Left lung (tissue), 10 donors: ENCODE results near the gene WWOX. TPM values are rescaled to one million over a fixed set of nuclear protein-coding genes. Genes with fewer than 3 reads are reported as not detected.

ENCODE experiments used
- ATAC-seq: fragments of 200-7000 bp; cut with Tn5 transposase; one replicate; pipeline ENCODE4 v1.9.1; 2020; ENCODE audit warnings: moderate library complexity
- DNase-seq, 4 donors: peaks; one replicate each; pipeline ENCODE4 v3.0.0-alpha.2; 2013 to 2020
- H3K27ac ChIP-seq, 2 donors: fragments of 200-600 bp; sonication (generic) in 1 of 2; one replicate each; pipeline versions ENCODE4 v1.5.0 to v1.8.0; 2020 to 2021
- H3K27me3 ChIP-seq, 2 donors: fragments of 200-600 bp; sonication (generic) in 1 of 2; one replicate each; pipeline versions ENCODE4 v1.5.0 to v1.8.0; 2020 to 2021
- H3K36me3 ChIP-seq, 2 donors: fragments of 200-600 bp; sonication (generic) in 1 of 2; one replicate each; pipeline versions ENCODE4 v1.5.0 to v1.8.0; 2020 to 2021
- H3K4me1 ChIP-seq, 2 donors: fragments of 200-600 bp; one replicate each; pipeline ENCODE4 v1.8.0; 2021
- H3K4me3 ChIP-seq, 2 donors: fragments of 200-600 bp; sonication (generic) in 1 of 2; one replicate each; pipeline versions ENCODE4 v1.5.0 to v1.8.0; 2020 to 2021; ENCODE audit warnings: mild to moderate bottlenecking in 1 of 2
- H3K9me3 ChIP-seq, 2 donors: fragments of 200-600 bp; sonication (generic) in 1 of 2; one replicate each; pipeline versions ENCODE4 v1.5.0 to v1.8.0; 2020 to 2021
- intact Hi-C, 2 donors: fragments of 100-400 bp; cut with DNase I; formaldehyde crosslinking; loops; one replicate each; pipeline versions ENCODE4 v1.11.2 to v1.14.2; 2022
- polyA plus RNA-seq, 6 donors: library from polyadenylated mRNA; unstranded; fragments of 120-200 nt; gene quantifications; one replicate each; pipeline ENCODE4 v1.2.1, GENCODE V29; 2013; ENCODE audit not compliant: insufficient read length in 6 of 6
- total RNA-seq, 2 donors: library from RNA; stranded (reverse); fragmentation: NEBNext Ultra II Directional; extraction: Animal tissue kit (Norgen Biotek cat#: 25700); gene quantifications; one replicate each; pipeline ENCODE4 v1.2.1, GENCODE V29; 2021
- TF ChIP-seq, protein P1 (sequence below), 2 donors: fragments of 200-600 bp; sonication (generic) in 1 of 2; IDR thresholded peaks; one replicate each; pipeline versions ENCODE4 v1.5.0 to v1.8.0; 2021; ENCODE audit warnings: antibody characterized with exemption in 2 of 2
- donor health status: DM: no; HTN: yes; CAD: no.
- donor health status: DM: no; HTN: no; CAD: no.

Gene WWOX
- total and polyA plus RNA-seq, 8 donors = 17.2 to 40.3 (median 30.8) TPM

- TF ChIP-seq, protein P1, sequence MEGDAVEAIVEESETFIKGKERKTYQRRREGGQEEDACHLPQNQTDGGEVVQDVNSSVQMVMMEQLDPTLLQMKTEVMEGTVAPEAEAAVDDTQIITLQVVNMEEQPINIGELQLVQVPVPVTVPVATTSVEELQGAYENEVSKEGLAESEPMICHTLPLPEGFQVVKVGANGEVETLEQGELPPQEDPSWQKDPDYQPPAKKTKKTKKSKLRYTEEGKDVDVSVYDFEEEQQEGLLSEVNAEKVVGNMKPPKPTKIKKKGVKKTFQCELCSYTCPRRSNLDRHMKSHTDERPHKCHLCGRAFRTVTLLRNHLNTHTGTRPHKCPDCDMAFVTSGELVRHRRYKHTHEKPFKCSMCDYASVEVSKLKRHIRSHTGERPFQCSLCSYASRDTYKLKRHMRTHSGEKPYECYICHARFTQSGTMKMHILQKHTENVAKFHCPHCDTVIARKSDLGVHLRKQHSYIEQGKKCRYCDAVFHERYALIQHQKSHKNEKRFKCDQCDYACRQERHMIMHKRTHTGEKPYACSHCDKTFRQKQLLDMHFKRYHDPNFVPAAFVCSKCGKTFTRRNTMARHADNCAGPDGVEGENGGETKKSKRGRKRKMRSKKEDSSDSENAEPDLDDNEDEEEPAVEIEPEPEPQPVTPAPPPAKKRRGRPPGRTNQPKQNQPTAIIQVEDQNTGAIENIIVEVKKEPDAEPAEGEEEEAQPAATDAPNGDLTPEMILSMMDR (IDR thresholded peaks at IDR 0.05) = no peak
- ATAC-seq = no peak
- intact Hi-C loops = no loop called here
- Histone ChIP-seq H3K9me3 (no peaks in the 10 kb centered on the region), H3K27me3 (no peaks in the 10 kb centered on the region), H3K27ac (no peak overlapping the region), H3K4me1 (no peaks in the 10 kb centered on the region), H3K4me3 (no peak overlapping the region), H3K36me3 (no peaks in the 10 kb centered on the region)
- DNase-seq = no peak
Observed at GRCh38 chr16:78372277-78372676, 272.8 kb downstream of the WWOX start.

DNA sequence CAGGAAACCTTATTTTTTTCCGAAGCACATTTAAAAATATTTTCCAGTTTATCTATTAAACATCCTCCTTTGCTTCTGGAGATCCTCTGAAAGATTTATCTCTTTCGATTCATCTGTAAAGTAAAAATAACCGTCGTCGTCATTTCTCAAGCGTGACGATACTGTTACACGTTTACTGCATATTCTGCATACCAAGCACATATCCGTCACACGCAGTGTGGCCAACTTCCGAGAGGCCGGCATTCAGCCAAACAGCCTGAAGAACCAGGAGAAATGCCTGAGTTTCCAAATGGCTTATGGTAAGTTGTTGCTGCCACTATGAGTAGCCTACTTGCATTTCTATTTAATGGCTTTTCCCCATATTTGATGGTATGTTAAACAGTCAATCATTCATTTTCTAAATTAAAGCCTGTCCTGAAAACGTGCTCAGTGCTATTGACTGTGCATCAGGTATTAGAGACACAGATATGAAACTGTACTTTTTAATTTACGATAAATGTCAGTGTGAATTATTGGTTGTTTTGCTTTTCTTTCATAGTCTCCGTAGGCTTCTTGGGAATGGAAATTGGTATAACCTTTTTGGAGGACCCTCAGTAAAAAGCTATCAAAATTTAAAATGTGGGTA lies 275.7 kb downstream of the WWOX start:
- ATAC-seq = no peak
- TF ChIP-seq, protein P1 (IDR thresholded peaks at IDR 0.05) = no peak
- intact Hi-C loops = no loop called here
- no peak for DNase-seq
- H3K4me3 ChIP-seq = no peak overlapping the region
- H3K4me1 ChIP-seq = no peaks in the 10 kb centered on the region
- no peaks in the 10 kb centered on the region for H3K36me3 ChIP-seq
- H3K27ac ChIP-seq = no peak overlapping the region
- H3K27me3 ChIP-seq = no peaks in the 10 kb centered on the region
- no peaks in the 10 kb centered on the region for H3K9me3 ChIP-seq

DNA sequence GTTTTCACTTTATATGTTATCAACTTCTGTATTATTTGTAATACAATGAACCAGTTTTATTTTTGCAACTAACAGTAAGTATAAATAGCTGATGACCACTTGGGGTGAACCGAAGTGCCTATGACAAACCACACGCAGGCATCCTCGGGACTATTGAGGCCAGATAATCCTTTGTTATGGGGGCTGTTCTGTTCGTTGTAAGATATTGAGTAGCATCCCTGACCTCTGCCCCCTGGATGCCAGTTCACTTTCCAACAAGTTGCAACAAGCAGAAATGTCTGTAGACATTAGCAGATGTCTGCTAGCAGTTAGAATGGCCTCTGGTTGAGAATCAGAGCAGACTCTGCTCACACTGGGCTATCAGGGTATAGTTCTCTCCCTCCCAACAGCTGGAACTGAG lies 277.0 kb downstream of the WWOX start:
- TF ChIP-seq, protein P1 (IDR thresholded peaks at IDR 0.05) = no peak

DNA sequence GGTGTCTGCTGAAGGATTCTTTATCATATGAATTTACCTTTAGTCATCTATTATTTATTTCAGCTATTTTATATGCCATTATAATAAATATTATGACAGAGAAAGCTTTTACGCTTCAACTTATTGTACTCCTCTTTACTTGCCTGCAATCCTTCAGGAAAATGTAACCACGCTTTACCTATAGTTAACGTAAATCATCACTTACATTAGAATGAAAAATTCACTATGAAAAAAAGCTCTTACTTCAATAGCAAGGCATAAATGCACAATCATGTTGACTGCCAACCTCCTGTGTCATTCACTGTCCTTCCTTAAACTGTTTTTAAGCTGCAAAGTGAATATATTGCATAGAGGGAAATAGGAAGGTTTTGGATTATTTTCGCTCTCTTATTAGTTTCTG lies 277.9 kb downstream of the WWOX start:
- ATAC-seq = no peak
- TF ChIP-seq, protein P1 (IDR thresholded peaks at IDR 0.05) = no peak
- Histone ChIP-seq H3K4me3 (no peak overlapping the region), H3K9me3 (no peaks in the 10 kb centered on the region), H3K27me3 (no peaks in the 10 kb centered on the region), H3K36me3 (no peaks in the 10 kb centered on the region), H3K4me1 (no peaks in the 10 kb centered on the region), H3K27ac (no peak overlapping the region)
- intact Hi-C loops = no loop called here
- DNase-seq = no peak

More for the DNA sequence above, 277.0 kb downstream of the WWOX start:
- H3K36me3 ChIP-seq = no peaks in the 10 kb centered on the region
- H3K4me1 ChIP-seq = no peaks in the 10 kb centered on the region
- DNase-seq (no peak), ATAC-seq (no peak)
- no peak overlapping the region for H3K27ac ChIP-seq
- H3K9me3 ChIP-seq = no peaks in the 10 kb centered on the region
- intact Hi-C loops = no loop called here
- H3K27me3 ChIP-seq = no peaks in the 10 kb centered on the region
- no peak overlapping the region for H3K4me3 ChIP-seq

GRCh38 chr16:78381060-78381459 lies 281.6 kb downstream of the WWOX start:
- H3K36me3 ChIP-seq = no peaks in the 10 kb centered on the region
- H3K27me3 ChIP-seq = no peaks in the 10 kb centered on the region
- ATAC-seq (no peak), DNase-seq (no peak)
- no peaks in the 10 kb centered on the region for H3K4me1 ChIP-seq
- H3K4me3 ChIP-seq = no peak overlapping the region
- intact Hi-C loops = no loop called here
- H3K27ac ChIP-seq = no peak overlapping the region
- TF ChIP-seq, protein P1 (IDR thresholded peaks at IDR 0.05) = no peak
- no peaks in the 10 kb centered on the region for H3K9me3 ChIP-seq
